ENCODE data around the gene MRPS23.

Gene MRPS23

DNA sequence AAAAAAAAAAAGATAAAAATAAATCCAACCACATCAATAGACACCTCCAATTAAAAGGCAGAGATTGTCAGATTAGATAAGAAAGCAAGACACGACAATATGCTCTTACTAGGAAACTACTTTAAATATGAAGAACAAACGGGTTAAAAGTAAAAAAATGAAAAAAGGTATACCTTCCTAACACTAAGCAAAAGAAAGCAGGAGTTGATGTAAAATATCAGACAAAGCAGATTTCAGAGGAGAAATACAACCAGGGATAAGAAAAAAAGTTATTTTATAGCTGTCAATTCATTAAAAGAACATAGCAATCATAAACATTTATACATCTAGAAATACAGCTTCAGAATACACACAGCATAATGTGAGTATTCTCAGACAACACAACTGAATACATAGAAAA is 55.0 kb downstream of the MRPS23 start:
- DNase-seq (ENCODE audit: low spot score), result no peak

DNA sequence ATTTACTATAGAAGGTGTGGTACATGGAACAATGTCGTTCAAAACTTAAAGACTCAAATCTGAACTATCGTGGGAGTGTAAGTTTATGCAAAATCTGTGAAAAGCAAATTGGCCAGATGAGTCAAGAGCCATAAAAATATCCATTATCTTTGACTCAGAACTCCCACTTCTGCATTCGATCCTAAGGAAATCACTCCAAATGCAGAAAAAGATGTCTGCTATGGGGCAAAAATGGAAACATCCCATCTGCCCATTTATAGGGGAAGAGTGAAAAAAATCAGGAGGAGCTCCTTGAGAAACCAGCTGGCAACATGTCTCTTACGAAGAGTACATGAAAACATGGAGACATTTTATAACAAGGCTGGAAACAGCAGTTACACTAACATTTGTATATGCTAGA is 61.1 kb downstream of the MRPS23 start:
- DNase-seq (ENCODE audit: low spot score), result no peak

DNA sequence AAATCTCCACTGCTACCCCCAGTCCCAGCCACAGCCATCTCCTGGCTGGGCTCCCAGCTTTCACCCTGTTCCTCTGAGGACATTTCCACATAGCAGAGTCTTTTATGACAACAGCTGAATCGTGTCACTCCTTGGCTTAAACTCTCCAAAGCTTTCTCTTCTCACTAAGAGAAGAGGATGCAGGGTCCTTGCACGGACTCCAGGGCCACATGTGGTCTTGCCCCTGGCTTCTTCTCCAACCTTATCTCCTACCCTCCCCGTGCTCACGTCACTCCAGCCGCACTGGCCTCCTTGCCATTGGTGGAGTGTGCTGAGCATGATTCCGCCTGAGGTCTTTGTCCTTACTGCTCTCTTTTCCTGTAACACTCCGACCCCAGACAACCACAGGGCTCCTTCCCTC is 64.8 kb downstream of the MRPS23 start:
- no peak for DNase-seq (ENCODE audit: low spot score)

Data from iPS-NIHi11 (cell line).